NOMO-1 (cell line): Measurements from ENCODE around the gene TEAD4.

Experiments used
- DNase-seq, 2 experiments: peaks; one replicate each; lab custom pipeline; 2025; ENCODE audit not compliant: unreplicated experiment in 2 of 2; lab: John Stamatoyannopoulos, UW

The TEAD4 gene

DNA sequence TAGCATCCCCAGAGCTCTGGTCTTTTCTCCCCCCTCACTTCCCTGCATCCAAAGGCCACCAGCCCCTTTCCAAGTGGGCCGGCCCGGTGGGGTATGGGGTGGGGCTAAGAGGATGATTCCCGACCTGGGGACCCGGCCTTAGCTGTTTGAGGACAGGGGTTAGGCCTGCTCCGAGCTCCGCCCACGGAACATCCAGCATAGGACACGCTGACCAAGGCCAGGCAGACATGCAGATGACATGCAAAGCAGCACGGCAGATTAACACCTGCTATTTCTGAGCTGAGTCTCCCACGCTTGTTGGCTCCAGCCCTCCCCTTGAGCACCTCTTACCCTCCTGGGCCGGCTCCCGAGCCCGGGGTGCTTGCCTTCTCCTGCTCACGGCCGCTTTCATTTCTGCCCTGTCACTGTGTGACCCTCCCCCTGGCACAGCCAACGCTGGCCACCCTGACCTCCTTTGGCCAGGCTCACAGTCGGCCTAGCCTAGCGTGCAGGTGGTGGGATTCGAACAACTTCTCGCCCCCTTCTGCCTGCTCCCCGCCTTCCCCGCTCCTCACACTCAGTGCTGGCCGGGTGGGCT, 40.2 kb downstream of the TEAD4 start:
- no peak for DNase-seq

DNA sequence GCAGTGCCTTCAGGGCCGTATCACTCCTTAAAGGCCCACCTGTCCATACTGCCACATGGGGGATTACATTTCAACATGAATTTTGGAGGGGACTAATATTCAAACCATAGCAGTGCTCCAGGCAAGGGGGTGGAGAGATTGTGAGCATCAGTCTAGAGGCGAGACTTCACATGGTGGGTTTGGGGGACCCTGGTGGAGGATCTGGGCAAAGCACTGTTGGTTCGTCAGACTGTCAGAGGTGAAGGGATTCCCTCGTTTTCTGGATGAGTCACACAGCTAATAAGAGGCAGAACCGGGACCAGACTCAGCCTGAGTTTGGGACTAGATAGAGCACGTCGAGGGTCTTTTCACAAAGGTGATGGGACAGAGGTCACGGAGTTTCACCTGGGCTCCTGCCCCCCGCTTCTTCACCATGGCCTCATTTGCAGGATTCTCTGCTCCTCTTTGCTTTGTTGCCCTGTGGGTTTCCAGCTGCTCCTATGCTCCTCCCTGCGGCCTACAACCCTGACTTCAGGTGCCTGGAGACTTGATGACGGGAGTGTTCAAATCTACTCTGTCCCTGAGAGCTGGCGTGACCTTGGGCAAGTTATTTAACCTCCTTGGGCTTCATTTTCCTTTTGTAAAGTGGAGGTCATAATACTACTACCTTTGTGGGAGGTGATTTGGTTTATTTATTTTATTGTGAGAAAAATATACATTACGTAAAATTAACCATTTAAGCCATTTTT, 41.5 kb downstream of the TEAD4 start:
- no peak for DNase-seq

DNA sequence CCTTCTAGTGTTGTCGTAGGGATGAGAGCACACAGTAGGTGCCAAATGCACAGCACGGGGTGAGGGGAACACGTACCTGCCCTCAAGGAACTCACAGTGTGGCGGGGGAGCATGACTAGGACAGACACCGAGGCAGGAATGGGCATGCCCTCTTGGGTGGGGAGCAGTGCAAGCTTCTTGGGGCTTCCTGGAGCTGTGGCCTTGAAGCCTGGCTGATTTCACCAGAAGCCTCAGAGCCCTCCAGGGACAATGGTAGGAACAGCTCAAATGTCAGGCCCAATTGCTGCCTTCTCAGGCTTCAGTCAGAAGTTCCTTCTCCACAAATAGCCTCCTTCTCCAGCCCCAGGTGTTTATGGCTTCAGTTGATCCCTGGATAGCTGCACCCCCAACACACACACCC, 43.4 kb downstream of the TEAD4 start:
- no peak for DNase-seq

DNA sequence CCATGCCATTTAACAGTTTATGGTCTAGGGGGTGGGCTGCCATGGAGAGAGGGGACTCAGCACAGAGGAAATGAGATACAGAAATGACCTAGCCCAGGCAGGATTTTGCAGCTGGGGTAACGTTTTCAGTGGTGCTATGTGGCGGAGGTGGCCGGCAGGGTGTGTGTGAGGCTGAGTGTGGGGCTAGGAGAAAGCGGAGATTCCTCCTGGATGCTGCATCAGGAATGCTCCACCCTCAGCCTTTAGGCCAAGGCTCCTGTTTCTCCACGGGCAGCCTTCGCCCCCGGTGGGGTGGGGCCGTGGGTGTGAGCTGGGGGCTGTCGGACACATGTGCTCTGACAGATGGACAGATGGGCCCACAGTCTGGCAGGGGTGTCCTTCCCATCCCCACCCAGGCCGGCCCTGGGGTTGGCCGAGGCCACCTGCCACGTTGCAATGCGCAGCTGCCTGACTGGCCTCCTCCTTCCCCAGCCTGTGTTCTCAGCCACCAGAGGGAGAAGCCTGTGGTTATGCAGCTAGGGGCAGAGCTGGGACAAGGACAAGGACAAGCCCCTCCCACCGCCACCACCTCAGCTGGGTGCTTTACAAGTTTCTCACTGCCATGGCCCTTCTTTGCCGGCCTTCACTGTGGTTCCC, 44.3 kb downstream of the TEAD4 start:
- no peak for DNase-seq

DNA sequence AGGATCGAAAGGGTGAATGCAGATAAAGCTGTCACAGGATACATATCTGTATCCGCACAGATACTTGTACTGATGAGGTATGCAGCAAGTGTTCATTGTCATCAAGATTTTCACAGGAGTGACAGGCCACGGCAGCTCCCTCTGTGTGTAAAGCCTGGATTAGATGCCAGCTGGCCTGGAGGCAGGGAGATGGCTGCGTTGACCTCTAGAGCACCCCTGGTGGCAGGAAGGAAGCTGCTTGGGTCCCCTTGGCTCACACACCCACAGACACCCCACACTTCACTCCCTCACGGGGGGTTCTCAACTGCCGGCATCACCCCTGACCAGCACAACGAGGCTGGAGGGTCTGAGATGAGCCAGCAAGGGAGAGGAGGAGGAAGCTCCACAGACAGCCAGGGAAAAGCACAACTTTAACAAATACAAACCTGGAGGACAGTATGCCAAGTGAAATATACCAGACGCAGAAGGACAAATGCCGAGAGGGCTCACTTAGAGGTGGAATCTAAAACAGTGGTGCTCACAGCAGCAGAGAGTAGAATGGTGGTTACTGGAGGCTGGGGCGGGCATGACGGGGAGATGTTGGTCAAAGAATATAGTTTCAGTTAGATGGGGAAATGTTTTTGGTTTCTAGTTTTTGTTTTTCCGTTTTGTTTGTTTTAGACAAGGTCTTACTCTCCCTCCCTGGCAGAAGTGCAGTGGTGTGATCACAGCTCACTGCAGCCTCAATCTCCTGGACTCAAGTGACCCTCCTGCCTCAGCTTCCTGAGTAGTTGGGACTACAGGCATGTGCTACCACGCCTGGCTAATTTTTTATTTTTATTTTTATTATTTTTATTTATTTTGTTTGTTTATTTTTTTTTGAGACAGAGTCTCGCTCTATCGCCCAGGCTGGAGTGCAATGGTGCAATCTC, 45.7 kb downstream of the TEAD4 start:
- no peak for DNase-seq

DNA sequence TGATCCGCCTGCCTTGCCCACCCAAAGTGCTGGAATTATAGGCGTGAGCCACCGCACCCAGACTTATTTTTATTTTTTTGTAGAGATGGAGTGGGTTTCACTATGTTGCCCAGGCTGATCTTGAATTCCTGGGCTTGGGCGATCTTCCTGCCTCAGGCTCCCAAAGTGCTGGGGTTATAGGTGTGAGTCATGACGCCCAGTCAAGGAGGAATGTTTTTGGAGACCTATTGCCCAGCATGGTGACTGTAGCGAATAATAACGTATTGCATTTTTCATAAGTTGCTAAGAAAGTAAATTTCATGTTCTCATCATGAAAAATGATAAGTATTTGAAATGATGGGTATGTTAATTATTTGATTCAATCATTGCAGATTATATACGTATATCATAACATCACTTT, 46.5 kb downstream of the TEAD4 start:
- DNase-seq: no peak

DNA sequence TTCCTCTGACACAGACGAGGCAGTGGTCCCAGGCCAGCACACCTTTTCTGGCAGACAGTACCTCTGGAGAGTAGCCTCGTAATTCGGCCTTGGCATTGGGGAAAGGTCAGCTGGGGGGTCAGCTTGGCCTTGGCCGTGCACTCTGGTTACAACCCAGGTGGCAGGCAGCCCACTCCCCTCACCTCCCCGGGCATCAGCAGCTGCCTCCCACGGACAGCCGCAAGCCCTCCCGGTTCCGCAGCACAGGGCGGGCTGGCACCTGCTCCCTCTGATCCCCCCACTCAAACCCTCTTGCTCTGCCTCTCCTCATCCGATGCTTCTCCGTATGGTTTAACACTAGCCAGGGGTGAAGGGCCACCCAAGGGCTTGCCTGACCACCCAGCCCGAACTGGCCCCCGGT, 50.6 kb downstream of the TEAD4 start:
- DNase-seq: no peak

DNA sequence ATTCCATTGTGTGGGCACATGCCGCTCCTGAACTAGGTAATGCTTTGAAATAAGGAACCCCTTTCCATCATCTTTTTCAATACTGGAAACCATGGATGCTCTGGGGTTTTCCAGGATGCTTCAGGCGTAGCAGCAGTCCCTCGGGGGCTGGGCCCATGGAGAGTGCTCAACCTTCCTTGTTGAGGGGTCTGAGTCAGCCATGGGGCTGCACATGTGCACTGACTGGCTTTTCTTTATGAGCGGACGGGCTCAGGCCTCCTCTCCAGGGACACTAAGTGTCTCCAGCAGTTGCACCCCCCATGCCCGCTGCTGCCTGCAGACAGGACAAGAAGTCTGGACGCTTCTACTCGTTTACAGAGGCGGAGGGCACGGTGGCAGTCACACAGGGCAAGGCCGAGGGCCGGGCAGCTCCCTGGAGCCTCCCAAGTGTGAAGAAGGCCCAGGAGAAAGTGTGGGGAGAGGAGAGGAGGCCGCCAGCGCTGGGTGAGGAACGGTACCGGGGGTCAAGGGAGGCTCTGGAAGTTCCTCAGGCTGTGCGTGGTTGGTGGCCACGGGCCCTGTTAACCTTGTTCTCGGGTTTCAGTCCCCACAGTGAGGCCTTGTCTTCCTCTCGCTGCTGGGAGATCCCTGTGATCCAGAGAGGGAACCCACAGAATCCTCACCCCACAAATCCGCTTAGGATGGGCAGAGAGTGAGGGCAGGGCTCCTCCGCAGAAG, 51.2 kb downstream of the TEAD4 start:
- DNase-seq: no peak

DNA sequence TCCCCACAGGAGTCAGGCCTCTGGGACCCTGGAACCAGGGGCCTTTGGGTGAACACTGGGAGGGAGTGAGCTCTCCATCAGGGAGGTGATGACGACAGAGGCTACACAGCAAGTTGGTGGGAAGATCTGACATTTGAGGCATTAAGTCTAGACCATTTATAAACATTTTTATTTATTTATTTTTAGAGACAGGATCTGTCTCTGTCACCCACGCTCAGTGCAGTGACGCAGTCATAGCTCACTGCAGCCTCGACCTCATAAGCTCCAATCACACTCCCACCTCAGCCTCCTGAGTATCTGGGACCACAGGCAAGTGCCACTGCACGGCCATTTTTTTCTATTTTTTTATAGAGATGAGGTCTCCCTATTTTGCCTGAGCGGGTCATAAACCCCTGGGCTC, 53.6 kb downstream of the TEAD4 start:
- DNase-seq: no peak

DNA sequence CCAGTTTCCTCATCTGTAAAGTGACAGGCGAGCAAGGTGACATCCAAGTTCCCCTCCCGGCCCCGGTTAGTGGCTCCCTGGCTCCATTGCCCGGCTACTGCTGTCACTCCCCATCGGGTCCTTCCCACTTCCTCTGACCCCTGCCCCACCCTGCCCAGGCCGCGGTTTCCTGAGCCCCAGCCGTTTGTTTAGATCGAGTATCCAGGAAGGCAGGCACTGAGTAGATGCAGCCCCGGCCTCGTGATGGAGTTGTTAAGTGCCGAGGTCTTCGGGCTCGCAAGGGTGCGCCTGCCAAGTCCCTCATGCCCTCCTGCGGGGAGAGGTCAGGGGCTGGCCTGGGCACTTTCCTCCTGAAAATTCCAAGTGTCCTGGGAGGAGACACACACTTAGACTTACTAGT, 55.4 kb downstream of the TEAD4 start:
- DNase-seq: no peak

DNA sequence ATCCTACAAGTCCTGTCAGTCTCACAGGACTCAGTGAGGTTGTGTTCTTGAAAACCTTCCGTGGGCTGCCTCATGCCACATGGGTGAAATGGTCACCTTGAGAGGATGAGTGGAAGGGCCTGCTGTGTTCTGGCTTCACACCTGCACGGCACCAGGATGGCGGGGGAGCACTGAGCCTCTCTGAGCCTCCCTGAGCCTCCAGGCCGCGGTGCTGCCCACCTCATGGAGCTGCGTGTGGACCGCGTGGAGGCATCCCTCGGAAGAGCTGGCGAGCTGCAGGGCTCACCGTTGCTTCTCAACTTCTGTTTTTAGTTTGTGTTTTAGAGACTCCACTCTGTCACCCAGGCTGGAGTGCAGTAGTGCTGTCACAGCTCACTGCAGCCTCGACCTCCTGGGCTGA, 56.2 kb downstream of the TEAD4 start:
- no peak for DNase-seq

DNA sequence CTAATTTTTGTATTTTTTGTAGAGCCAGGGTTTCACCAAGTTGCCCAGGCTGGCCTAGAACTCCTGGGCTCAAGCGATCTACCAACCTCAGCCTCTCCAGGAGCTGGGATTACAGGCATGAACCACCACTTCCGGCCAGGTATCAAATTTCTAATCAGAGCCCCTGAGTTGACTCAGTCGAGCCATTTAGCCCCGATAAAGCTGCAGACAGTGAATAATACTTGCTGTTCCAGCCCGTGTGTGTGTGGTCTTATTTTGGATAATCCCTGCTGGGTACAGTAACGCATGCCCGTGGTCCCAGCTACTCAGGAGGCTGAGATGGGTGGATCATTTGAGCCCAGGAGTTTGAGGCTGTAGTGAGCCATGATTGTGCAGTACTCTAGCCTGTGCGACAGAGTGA, 57.0 kb downstream of the TEAD4 start:
- no peak for DNase-seq

DNA sequence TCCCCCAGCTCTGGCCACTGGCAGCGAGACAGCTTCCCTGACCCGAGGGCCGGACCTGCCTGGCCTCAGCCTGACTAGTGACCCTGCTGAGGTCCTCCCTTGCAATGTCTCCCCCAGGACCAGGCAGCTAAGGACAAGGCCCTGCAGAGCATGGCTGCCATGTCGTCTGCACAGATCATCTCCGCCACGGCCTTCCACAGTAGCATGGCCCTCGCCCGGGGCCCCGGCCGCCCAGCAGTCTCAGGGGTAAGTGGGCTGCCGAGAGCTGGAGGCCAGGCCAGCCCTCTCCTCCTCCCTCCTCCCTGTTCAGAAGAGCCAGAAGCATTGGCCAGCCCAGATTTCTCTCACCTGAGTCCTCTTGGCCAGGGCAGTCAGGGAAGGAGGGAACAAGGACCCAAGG, 58.1 kb downstream of the TEAD4 start:
- no peak for DNase-seq

DNA sequence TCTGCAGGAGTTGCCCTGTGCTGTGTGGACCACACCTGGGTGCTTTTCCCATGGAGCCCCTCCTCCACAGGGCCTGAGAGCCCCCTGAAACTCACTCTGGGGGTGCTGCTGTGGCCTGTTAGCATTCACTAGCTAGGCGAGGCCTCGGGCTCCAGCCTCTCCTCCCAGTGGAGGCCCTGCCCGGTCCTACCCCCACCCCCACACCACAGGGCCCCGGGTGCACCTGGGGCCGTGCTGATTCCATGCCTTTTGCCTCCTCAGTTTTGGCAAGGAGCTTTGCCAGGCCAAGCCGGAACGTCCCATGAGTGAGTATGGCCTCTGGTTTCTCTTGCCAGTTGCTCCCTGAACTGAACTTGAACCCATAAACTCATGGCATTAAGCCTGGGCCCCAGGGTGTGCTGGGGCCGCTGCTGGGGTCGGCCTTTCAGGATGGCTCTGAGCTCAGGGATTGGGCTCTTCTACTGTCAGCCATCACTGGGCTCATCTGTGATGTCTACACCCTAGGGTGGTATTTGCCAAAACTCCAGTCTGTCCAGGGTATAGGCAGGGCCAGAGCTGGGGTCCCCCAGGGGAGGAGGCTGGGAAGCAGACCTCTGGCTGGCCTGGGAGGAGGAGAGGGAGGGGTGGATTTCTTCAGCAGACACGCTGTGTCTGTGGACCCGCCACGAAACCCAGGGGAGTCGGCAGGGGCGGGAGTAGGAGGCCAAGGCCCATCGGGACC, 59.2 kb downstream of the TEAD4 start:
- no peak for DNase-seq

DNA sequence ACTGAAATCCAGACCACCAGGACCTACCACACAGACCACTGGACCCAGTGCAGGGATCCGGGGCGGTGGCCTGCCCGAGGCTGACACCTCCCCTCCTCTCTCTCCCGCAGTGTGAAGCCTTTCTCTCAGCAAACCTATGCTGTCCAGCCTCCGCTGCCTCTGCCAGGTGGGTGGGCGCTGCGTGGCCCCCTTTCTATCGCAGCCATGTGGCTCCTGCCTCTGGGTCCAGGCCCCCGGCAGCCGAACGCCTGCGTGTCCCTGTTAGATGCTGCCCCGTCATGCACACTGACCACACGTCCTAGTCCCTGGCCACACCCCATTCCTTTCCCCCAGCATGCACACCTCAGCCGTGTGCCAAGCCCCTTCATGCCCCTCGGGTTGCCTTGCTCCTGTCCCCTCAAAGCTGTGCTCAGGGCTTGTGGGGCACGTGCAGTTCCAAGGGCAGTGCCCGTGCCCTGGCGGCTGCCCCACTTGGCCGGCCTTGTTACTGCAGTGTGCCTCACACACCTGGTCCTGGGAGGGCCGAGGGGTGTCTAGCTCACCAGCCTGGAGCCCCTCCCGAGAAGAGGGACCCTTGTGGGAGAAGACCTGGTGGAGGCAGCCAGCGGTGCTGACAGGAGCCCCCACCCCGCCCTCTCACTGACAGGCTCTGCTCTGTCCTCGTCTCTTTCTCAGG, 59.9 kb downstream of the TEAD4 start:
- DNase-seq: no peak

DNA sequence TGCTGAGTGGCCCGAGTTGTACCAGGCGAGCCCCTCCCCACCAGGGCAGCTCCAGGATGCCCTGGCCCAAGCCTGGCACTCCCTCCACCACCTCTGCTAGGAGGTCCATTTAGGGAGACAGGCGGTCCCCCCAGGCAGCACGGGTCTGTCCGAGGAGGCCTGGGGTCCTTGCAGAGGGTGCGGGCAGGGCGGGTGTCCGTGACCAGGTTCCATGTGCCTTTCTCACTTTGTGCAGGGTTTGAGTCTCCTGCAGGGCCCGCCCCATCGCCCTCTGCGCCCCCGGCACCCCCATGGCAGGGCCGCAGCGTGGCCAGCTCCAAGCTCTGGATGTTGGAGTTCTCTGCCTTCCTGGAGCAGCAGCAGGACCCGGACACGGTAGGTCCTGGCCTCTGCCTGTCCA, 61.2 kb downstream of the TEAD4 start:
- no peak for DNase-seq

DNA sequence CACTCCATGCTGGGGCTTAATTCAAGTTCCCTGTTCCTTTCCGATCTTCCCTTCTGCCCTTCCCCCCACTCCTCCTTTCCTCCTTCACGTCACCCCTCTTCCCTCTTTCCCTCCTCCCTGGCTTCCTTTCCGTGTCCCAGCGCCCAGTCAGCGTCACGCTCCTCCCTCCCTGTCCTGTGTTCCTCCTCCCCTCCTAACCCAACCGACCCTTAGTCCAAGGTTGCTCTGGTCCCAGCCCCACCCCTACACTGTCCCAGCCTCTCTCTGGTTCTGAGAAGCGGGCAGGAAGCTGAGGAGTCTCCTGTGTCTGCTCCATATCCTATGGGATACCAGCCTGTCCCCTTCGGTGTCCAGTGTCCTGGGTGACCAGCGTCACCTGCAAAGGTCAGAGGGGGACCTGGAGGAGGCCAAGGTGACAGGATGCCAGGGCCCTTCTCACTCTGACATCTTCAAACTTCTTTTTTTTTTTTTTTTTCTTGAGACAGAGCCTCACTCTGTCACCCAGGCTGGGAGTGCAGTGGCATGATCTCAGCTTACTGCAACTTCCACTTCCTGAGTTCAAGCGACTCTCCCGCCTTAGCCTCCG, 61.7 kb downstream of the TEAD4 start:
- DNase-seq: no peak

DNA sequence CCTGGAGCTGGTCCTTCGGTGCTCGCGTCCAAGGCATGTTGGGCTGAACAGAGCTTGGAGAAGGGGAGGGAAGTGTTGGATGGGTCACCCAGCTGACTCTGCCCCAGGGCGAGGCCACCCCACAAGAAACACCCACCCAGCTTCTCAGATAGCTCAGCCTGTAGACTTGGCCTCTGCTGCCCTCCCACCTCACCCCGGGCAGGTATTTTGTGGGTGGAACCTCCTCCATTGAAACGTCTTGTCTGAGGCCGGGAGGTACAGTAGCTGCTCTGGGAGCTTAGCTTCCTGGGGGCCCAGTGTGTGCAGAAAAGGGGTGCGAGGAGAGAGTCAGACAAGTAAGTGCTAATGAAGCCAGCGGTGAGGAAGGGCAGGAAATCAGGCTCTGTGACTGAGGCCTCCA, 63.2 kb downstream of the TEAD4 start:
- DNase-seq: no peak

DNA sequence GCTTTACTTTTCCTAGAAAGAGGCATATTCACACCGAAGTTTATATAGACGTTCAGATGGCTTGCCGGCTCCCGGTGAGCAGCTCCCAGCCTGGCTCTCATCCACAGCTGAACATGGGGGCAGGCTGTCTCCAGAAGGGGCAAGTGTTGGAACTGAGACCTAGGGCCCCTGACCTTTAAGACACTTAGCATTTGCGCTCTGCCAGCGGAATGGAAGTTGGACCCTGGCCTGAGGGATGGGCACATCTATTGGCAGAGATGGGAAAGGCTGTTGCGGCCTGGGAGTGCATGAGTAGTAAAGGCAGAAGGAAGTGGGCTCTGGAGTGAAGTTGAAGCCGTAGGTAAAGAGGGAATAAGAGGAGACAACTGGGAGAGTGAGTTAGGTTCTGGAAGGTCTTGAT, 63.8 kb downstream of the TEAD4 start:
- DNase-seq: no peak
